PC-3 (cell line): ENCODE measurements around the gene ANKRD45. TPM values are rescaled to one million over a fixed set of nuclear protein-coding genes. Genes with fewer than 3 reads are reported as not detected.

Experiments used
- ATAC-seq: fragments of 200-7000 bp; cut with Tn5 transposase; 2 replicates; pipeline ENCODE4 v1.9.1; 2020; ENCODE audit warnings: mild to moderate bottlenecking, moderate library complexity
- BruUV-seq: library from RNA; stranded (reverse); fragments of 400-500 nt; replicated peaks from 2 replicates; lab custom pipeline; 2021; lab: Mats Ljungman, UMichigan
- CTCF ChIA-PET: fragments of 300-600 bp; sonication (Branson Sonifier 250); formaldehyde crosslinking; loops from one replicate; lab custom pipeline; 2022; ENCODE audit warnings: antibody characterized with exemption; lab: Charles Lee
- POLR2A ChIA-PET: fragments of 300-600 bp; sonication (Branson Sonifier 250); formaldehyde crosslinking; loops from one replicate; lab custom pipeline; 2022; ENCODE audit warnings: antibody characterized with exemption; ENCODE audit not compliant: unreplicated experiment; lab: Charles Lee
- DNase-seq: peaks from one replicate; pipeline ENCODE4 v3.0.0-alpha.2; 2015
- H2AFZ ChIP-seq: fragments of 300-600 bp; sonication (generic); 2 replicates; pipeline ENCODE4 v1.6.0; 2016; ENCODE audit warnings: antibody characterized with exemption, low read length
- H3F3A ChIP-seq: fragments of 300-600 bp; sonication (generic); one replicate; pipeline ENCODE4 v1.6.0; 2017; ENCODE audit warnings: antibody characterized with exemption, low read length, control low read depth, mild to moderate bottlenecking; ENCODE audit not compliant: unreplicated experiment
- H3K27ac ChIP-seq: fragments of 300-600 bp; sonication (generic); 2 replicates; pipeline ENCODE4 v1.5.1; 2016; ENCODE audit warnings: mild to moderate bottlenecking, low read length
- H3K27me3 ChIP-seq: fragments of 300-600 bp; sonication (generic); 2 replicates; pipeline ENCODE4 v1.6.1; 2016; ENCODE audit warnings: low read length, mixed read lengths
- H3K36me3 ChIP-seq: fragments of 300-600 bp; sonication (generic); 2 replicates; pipeline ENCODE4 v1.6.1; 2016; ENCODE audit warnings: low read depth, mixed run types, low read length, mixed read lengths
- H3K4me1 ChIP-seq: fragments of 300-600 bp; sonication (generic); 2 replicates; pipeline ENCODE4 v1.5.1; 2016; ENCODE audit warnings: low read length; ENCODE audit not compliant: insufficient read depth
- H3K4me2 ChIP-seq: fragments of 300-600 bp; sonication (generic); 2 replicates; pipeline ENCODE4 v1.6.0; 2016; ENCODE audit warnings: low read length
- H3K4me3 ChIP-seq: fragments of 300-600 bp; sonication (generic); 2 replicates; pipeline ENCODE4 v1.5.1; 2016; ENCODE audit warnings: mild to moderate bottlenecking, low read length, mixed read lengths
- H3K79me2 ChIP-seq: fragments of 300-600 bp; sonication (generic); 2 replicates; pipeline ENCODE4 v1.6.1; 2017; ENCODE audit warnings: low read length, mixed read lengths
- H3K9ac ChIP-seq: fragments of 300-600 bp; sonication (generic); 2 replicates; pipeline ENCODE4 v1.6.0; 2016; ENCODE audit warnings: mild to moderate bottlenecking, low read length
- H3K9me2 ChIP-seq: fragments of 300-600 bp; sonication (generic); replicated peaks from 2 replicates; pipeline ENCODE4 v1.6.1; 2016; ENCODE audit warnings: mixed run types, low read length, mixed read lengths
- H3K9me3 ChIP-seq: fragments of 300-600 bp; sonication (generic); 2 replicates; pipeline ENCODE4 v1.6.1; 2016; ENCODE audit warnings: low read length, mixed read lengths
- H4K20me1 ChIP-seq: fragments of 300-600 bp; sonication (generic); 2 replicates; pipeline ENCODE4 v1.6.1; 2016; ENCODE audit warnings: low read length, mixed read lengths
- EZH2 ChIP-seq: fragments of 300-600 bp; sonication (generic); IDR thresholded peaks from one replicate; pipeline ENCODE4 v1.6.1; 2017; ENCODE audit warnings: antibody characterized with exemption, mild to moderate bottlenecking, low read length; ENCODE audit not compliant: unreplicated experiment
- EZH2phosphoT487 ChIP-seq: fragments of 300-600 bp; sonication (generic); IDR thresholded peaks from 2 replicates; pipeline ENCODE4 v1.6.1; 2018; ENCODE audit warnings: mild to moderate bottlenecking, antibody characterized with exemption, low read length, borderline replicate concordance
- intact Hi-C: fragments of 100-400 bp; cut with micrococcal nuclease; formaldehyde crosslinking; loops from 2 replicates; pipeline ENCODE4 v1.9.0; 2023
- total RNA-seq: library from RNA; depleted of rRNA; stranded (reverse); fragments of >200 nt; gene quantifications from 2 replicates; pipeline ENCODE4 v1.2.3, GENCODE V29; 2014
- TF ChIP-seq, protein P1 (sequence below): fragments of 300-600 bp; sonication (generic); conservative IDR thresholded peaks from 2 replicates; pipeline ENCODE4 v1.5.1; 2017; ENCODE audit warnings: antibody characterized with exemption, low read depth, mild to moderate bottlenecking, low read length

Gene ANKRD45
- total RNA-seq, 1 experiment from 2014 or later = not detected

DNA sequence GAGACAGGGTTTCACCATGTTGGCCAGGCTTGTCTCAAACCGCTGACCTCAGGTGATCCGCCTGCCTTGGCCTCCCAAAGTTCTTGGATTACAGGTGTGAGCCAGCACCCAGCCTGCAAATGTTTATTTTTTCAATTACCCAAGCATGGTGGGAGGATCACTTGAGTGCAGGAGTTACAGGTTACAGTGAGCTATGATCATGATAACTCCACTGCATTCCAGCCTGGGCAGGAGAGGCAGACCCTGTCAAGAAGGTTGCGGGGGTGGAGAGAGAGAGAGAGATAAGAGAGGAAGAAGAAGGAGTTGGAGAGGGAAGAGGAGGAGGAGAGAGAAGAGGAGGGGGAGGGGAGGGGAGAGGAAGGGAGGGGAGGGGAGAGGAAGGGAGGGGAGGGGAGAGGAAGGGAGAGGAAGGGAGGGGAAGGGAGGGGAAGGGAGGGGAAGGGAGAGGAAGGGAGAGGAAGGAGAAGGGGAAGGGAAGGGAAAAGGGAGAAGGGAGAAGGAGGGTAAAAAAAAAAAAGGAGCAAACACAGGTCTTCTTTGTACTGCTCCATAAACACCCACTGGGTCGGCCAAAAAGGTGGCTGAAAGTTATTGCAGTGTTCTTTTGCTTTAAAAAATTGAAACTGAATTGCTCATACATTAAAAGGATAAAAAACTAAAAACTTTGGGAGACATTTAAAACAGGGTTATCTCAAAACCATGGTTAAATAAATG is 61.0 kb downstream of the ANKRD45 start:
- DNase-seq = no peak
- Histone ChIP-seq H3K9ac (no peak overlapping the region), H4K20me1 (no peaks in the 10 kb centered on the region), H3K79me2 (no peaks in the 10 kb centered on the region), H3K36me3 (no peaks in the 10 kb centered on the region), H3K4me3 (no peak overlapping the region), H3K9me3 (peaks cover 12% of the 10 kb centered on the region), H3K9me2 (no peaks in the 10 kb centered on the region), H3K27ac (no peak overlapping the region), H3K4me2 (no peak overlapping the region), H3K4me1 (no peaks in the 10 kb centered on the region), H2AFZ (no peak overlapping the region), H3K27me3 (no peaks in the 10 kb centered on the region), H3F3A (no peaks in the 10 kb centered on the region)
- no peak for ATAC-seq
- intact Hi-C loops = no loop called here
- BruUV-seq = no TSS peak
- TF ChIP-seq EZH2 (no peak), EZH2phosphoT487 (no peak)
- TF ChIP-seq, protein P1, sequence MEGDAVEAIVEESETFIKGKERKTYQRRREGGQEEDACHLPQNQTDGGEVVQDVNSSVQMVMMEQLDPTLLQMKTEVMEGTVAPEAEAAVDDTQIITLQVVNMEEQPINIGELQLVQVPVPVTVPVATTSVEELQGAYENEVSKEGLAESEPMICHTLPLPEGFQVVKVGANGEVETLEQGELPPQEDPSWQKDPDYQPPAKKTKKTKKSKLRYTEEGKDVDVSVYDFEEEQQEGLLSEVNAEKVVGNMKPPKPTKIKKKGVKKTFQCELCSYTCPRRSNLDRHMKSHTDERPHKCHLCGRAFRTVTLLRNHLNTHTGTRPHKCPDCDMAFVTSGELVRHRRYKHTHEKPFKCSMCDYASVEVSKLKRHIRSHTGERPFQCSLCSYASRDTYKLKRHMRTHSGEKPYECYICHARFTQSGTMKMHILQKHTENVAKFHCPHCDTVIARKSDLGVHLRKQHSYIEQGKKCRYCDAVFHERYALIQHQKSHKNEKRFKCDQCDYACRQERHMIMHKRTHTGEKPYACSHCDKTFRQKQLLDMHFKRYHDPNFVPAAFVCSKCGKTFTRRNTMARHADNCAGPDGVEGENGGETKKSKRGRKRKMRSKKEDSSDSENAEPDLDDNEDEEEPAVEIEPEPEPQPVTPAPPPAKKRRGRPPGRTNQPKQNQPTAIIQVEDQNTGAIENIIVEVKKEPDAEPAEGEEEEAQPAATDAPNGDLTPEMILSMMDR = no peak
- CTCF ChIA-PET = no interaction called here
- POLR2A ChIA-PET = interaction anchor here (0.5 kb wide), 1 partner anchor 106 kb away, joined by 3 read pairs; the partner anchor contains the start of gene KLHL20

DNA sequence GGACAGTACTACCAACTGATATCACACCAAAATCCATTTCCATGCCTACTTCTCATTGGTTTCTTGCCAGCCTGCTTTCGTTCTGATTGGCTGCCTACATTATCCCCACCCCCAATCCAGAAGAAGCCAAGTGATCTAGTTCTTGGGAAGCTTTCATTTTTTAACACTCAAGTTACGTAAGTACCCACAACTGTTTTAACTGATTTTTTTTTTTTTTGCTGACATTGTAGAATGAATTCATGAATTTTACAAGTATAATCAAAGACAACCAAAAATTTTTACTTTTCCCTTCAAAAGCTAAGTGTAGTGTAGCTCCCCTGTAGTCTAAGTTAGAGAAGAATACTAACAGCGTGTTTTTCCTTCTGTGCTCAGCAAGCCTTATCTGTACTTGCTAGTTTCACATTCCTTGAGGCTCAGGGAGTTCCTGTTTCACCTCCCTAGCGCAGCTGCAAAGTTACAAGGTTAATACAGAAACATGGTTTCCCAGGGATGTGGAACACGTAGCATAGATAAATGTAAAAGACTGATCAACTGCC is 66.5 kb downstream of the ANKRD45 start, which contains the start of gene SLC9C2:
Gene SLC9C2, minus strand, starts transcription at position 17 of the 536 bp plus-strand sequence. CDS start 1,296 bp downstream, outside the sequence.
- no peak for DNase-seq
- ChIA-PET CTCF (no interaction called here), POLR2A (no interaction called here)

More for the DNA sequence above, 66.5 kb downstream of the ANKRD45 start, which contains the start of gene SLC9C2:
- intact Hi-C loops = no loop called here
- Histone ChIP-seq H3K79me2 (no peaks in the 10 kb centered on the region), H3K9me2 (no peaks in the 10 kb centered on the region), H3K4me2 (no peak within 1 kb of the TSS), H3K9ac (no peak within 1 kb of the TSS), H3K9me3 (no peaks in the 10 kb centered on the region), H3K4me3 (no peak within 1 kb of the TSS), H4K20me1 (no peaks in the 10 kb centered on the region), H3K4me1 (no peaks in the 10 kb centered on the region), H3K27me3 (no peaks in the 10 kb centered on the region), H3K27ac (no peak within 1 kb of the TSS), H3K36me3 (no peaks in the 10 kb centered on the region), H3F3A (no peaks in the 10 kb centered on the region), H2AFZ (no peak within 1 kb of the TSS)
- TF ChIP-seq EZH2 = no peak
- TF ChIP-seq EZH2phosphoT487 = no peak
- TF ChIP-seq, protein P1 = no peak
- BruUV-seq = no TSS peak
- no peak for ATAC-seq
